Upper lobe of right lung (tissue), 1 donor: ENCODE results near the gene TRIM25. TPM values are rescaled to one million over a fixed set of nuclear protein-coding genes. Genes with fewer than 3 reads are reported as not detected.
A peak's percentile ranks its signal among the peaks of the same experiment; 100 is the strongest.

Experiments used
- ATAC-seq: fragments of 200-7000 bp; cut with Tn5 transposase; one replicate; pipeline ENCODE4 v1.9.1; 2020; ENCODE audit warnings: mild to moderate bottlenecking, moderate library complexity
- DNase-seq: peaks from one replicate; pipeline ENCODE4 v3.0.0-alpha.2; 2020
- H3K27ac ChIP-seq: fragments of 200-600 bp; one replicate; pipeline ENCODE4 v1.8.0; 2022
- H3K27me3 ChIP-seq: fragments of 200-600 bp; one replicate; pipeline ENCODE4 v1.8.0; 2022; ENCODE audit warnings: mild to moderate bottlenecking
- H3K36me3 ChIP-seq: fragments of 200-600 bp; one replicate; pipeline ENCODE4 v1.8.0; 2022
- H3K4me1 ChIP-seq: fragments of 200-600 bp; one replicate; pipeline ENCODE4 v1.8.0; 2022
- H3K4me3 ChIP-seq: fragments of 200-600 bp; one replicate; pipeline ENCODE4 v1.8.0; 2022; ENCODE audit warnings: mild to moderate bottlenecking
- H3K9me3 ChIP-seq: fragments of 200-600 bp; one replicate; pipeline ENCODE4 v1.8.0; 2022
- CTCF ChIP-seq: fragments of 200-600 bp; IDR thresholded peaks from one replicate; pipeline ENCODE4 v1.8.0; 2022; ENCODE audit warnings: antibody characterized with exemption
- intact Hi-C: fragments of 100-400 bp; cut with DNase I; formaldehyde crosslinking; loops from one replicate; pipeline ENCODE4 v1.11.0; 2022
- total RNA-seq: library from RNA; stranded (reverse); fragmentation: NEBNext Ultra II Directional; extraction: Animal tissue kit (Norgen Biotek cat#: 25700); gene quantifications from one replicate; pipeline ENCODE4 v1.2.1, GENCODE V29; 2021
- donor health status: DM: no; HTN: yes; CAD: no; lungs with severe emphysema.

TRIM25 gene
- total RNA-seq, 1 donor from 2014 or later = 89.3 TPM

- no peaks in the 10 kb centered on the region for H3K27me3 ChIP-seq
- H3K27ac ChIP-seq = no peak overlapping the region
- no peak overlapping the region for H3K4me3 ChIP-seq
- TF ChIP-seq CTCF = no peak
- DNase-seq (no peak), ATAC-seq (no peak)
- no peaks in the 10 kb centered on the region for H3K36me3 ChIP-seq
- H3K9me3 ChIP-seq = peaks cover 8% of the 10 kb centered on the region
- no peaks in the 10 kb centered on the region for H3K4me1 ChIP-seq
- intact Hi-C loops = no loop called here
These were observed 11.2 kb upstream of the TRIM25 start for GRCh38 chr17:56925088-56925487.

- no peak for TF ChIP-seq CTCF
- ATAC-seq (no peak), DNase-seq (no peak)
- Histone ChIP-seq H3K27me3 (no peaks in the 10 kb centered on the region), H3K9me3 (no peaks in the 10 kb centered on the region), H3K27ac (no peak overlapping the region), H3K4me1 (peaks cover 15% of the 10 kb centered on the region), H3K4me3 (no peak overlapping the region), H3K36me3 (no peaks in the 10 kb centered on the region)
- intact Hi-C loops = no loop called here
These were observed 5.9 kb upstream of the TRIM25 start for GRCh38 chr17:56919717-56920116.

- no peak overlapping the region for H3K4me3 ChIP-seq
- intact Hi-C loops = no loop called here
- no peak for DNase-seq
- H3K27ac ChIP-seq = peak overlapping the region; percentile 52
- peak; percentile 54 for ATAC-seq
- no peaks in the 10 kb centered on the region for H3K27me3 ChIP-seq
- H3K9me3 ChIP-seq = no peaks in the 10 kb centered on the region
- H3K4me1 ChIP-seq = peaks cover 17% of the 10 kb centered on the region
- no peak for TF ChIP-seq CTCF
- H3K36me3 ChIP-seq = no peaks in the 10 kb centered on the region
These were observed 5.1 kb upstream of the TRIM25 start for GRCh38 chr17:56918916-56919315.

- Histone ChIP-seq H3K9me3 (no peaks in the 10 kb centered on the region), H3K4me1 (peaks cover 17% of the 10 kb centered on the region), H3K4me3 (no peak overlapping the region), H3K36me3 (no peaks in the 10 kb centered on the region), H3K27ac (no peak overlapping the region), H3K27me3 (no peaks in the 10 kb centered on the region)
- intact Hi-C loops = no loop called here
- DNase-seq = no peak
- no peak for ATAC-seq
- no peak for TF ChIP-seq CTCF
These were observed 3.9 kb upstream of the TRIM25 start for GRCh38 chr17:56917559-56918296.

GRCh38 chr17:56914581-56915273 is 878 bp upstream of the TRIM25 start:
- Histone ChIP-seq H3K4me1 (peaks cover 38% of the 10 kb centered on the region), H3K9me3 (no peaks in the 10 kb centered on the region), H3K4me3 (peak overlapping the region; percentile 96), H3K27me3 (no peaks in the 10 kb centered on the region), H3K36me3 (no peaks in the 10 kb centered on the region), H3K27ac (peak overlapping the region; percentile 97)
- ATAC-seq (no peak), DNase-seq (no peak)
- intact Hi-C loops = no loop called here
- TF ChIP-seq CTCF = no peak
